H1 (cell line): ENCODE data around the gene DOCK1. TPM values are rescaled to one million over a fixed set of nuclear protein-coding genes. Genes with fewer than 3 reads are reported as not detected.

Experiments used
- CTCF ChIA-PET: fragments of 300-600 bp; sonication (Branson Sonifier 250); formaldehyde crosslinking; loops from one replicate; lab custom pipeline; 2021; ENCODE audit not compliant: partially characterized antibody; lab: Charles Lee
- POLR2A ChIA-PET: fragments of 300-600 bp; sonication (Branson Sonifier 250); formaldehyde crosslinking; loops from one replicate; lab custom pipeline; 2021; ENCODE audit warnings: inconsistent platforms; ENCODE audit not compliant: partially characterized antibody; lab: Charles Lee
- DNase-seq, 2 experiments: peaks; one replicate each; pipeline versions ENCODE4 v3.0.0 to v3.0.0-alpha.2; 2010 to 2022; ENCODE audit warnings: low spot score in 2 of 2, low read depth in 1 of 2, mixed read lengths in 1 of 2
- FAIRE-seq: peaks from 2 replicates; lab custom pipeline; 2011; peaks lifted over from hg19 to GRCh38; lab: Jason Lieb, UNC
- H2AFZ ChIP-seq: 2 replicates; pipeline ENCODE4 v1.8.1; 2012; ENCODE audit warnings: low read length, inconsistent platforms
- H2AK5ac ChIP-seq: 2 replicates; pipeline ENCODE4 v1.6.1; 2013; ENCODE audit warnings: low read depth, low read length
- H2BK120ac ChIP-seq: replicated peaks from 2 replicates; pipeline ENCODE3; 2013; ENCODE audit warnings: low read depth, low read length, inconsistent platforms
- H2BK12ac ChIP-seq: 2 replicates; pipeline ENCODE4 v1.6.1; 2013; ENCODE audit warnings: low read depth, low read length
- H2BK15ac ChIP-seq: 2 replicates; pipeline ENCODE4 v1.6.1; 2013; ENCODE audit warnings: low read length
- H2BK20ac ChIP-seq: 2 replicates; pipeline ENCODE4 v1.6.1; 2013; ENCODE audit warnings: low read length
- H2BK5ac ChIP-seq: 2 replicates; pipeline ENCODE4 v1.6.1; 2013; ENCODE audit warnings: low read depth, low read length
- H3K14ac ChIP-seq: 2 replicates; pipeline ENCODE4 v1.6.1; 2013; ENCODE audit warnings: inconsistent platforms; ENCODE audit not compliant: insufficient read length
- H3K18ac ChIP-seq: 2 replicates; pipeline ENCODE4 v1.6.1; 2013; ENCODE audit warnings: low read length; ENCODE audit errors: extremely low read depth
- H3K23ac ChIP-seq: 2 replicates; pipeline ENCODE4 v1.6.1; 2013; ENCODE audit warnings: inconsistent platforms; ENCODE audit not compliant: insufficient read length
- H3K23me2 ChIP-seq: 2 replicates; pipeline ENCODE4 v1.6.1; 2013; ENCODE audit warnings: low read depth, low read length
- H3K27ac ChIP-seq: 2 replicates; pipeline ENCODE4 v1.6.1; 2011; ENCODE audit warnings: low read depth, low read length, inconsistent platforms
- H3K27me3 ChIP-seq, 4 experiments: replicated peaks in 1 of 4; 1 replicate in 1 of 4; 2 replicates in 3 of 4; pipeline versions ENCODE4 v1.6.1 to v1.8.1; 2011 to 2013; ENCODE audit warnings: low read length in 3 of 4, mild to moderate bottlenecking in 3 of 4, inconsistent platforms in 2 of 4, mixed read lengths in 2 of 4, moderate library complexity in 1 of 4; ENCODE audit not compliant: control insufficient read depth in 3 of 4, insufficient read depth in 3 of 4; ENCODE audit errors: extremely low read depth in 1 of 4
- H3K36me3 ChIP-seq, 4 experiments: 2 replicates each; pipeline versions ENCODE4 v1.6.1 to v1.8.1; 2011 to 2013; ENCODE audit warnings: mild to moderate bottlenecking in 4 of 4, low read length in 3 of 4, moderate library complexity in 2 of 4, control low read depth in 1 of 4, inconsistent platforms in 1 of 4; ENCODE audit not compliant: insufficient read depth in 4 of 4, control insufficient read depth in 2 of 4
- H3K4ac ChIP-seq: replicated peaks from 2 replicates; pipeline ENCODE3; 2013; ENCODE audit warnings: low read length, low read depth, mixed read lengths, inconsistent platforms; ENCODE audit not compliant: insufficient read length
- H3K4me1 ChIP-seq, 4 experiments: replicated peaks in 1 of 4; 1 replicate in 1 of 4; 2 replicates in 3 of 4; pipeline versions ENCODE4 v1.6.1 to v1.8.1; 2011 to 2013; ENCODE audit warnings: low read length in 3 of 4, inconsistent platforms in 2 of 4, mixed read lengths in 1 of 4; ENCODE audit not compliant: insufficient read depth in 4 of 4, control insufficient read depth in 3 of 4
- H3K4me2 ChIP-seq, 2 experiments: 2 replicates each; pipeline versions ENCODE4 v1.6.1 to v1.8.1; 2011 to 2013; ENCODE audit warnings: low read depth in 2 of 2, low read length in 2 of 2, control low read depth in 1 of 2, inconsistent platforms in 1 of 2, mild to moderate bottlenecking in 1 of 2; ENCODE audit not compliant: insufficient read depth in 1 of 2
- H3K4me3 ChIP-seq, 4 experiments: fragments of 200-600, 300-600 bp in 1 of 4; sonication (generic), shearing (Covaris generic), sonication (Bioruptor Twin) in 1 of 4; 2 replicates each; pipeline versions ENCODE4 v1.5.1 to v1.8.1; 2011 to 2016; ENCODE audit warnings: low read length in 4 of 4, low read depth in 3 of 4, control low read depth in 2 of 4, inconsistent platforms in 2 of 4, mild to moderate bottlenecking in 2 of 4, mixed read lengths in 1 of 4, moderate library complexity in 1 of 4; ENCODE audit not compliant: insufficient read depth in 2 of 4; ENCODE audit errors: extremely low read depth in 1 of 4
- H3K56ac ChIP-seq: replicated peaks from 2 replicates; pipeline ENCODE3; 2013; ENCODE audit warnings: low read depth, mild to moderate bottlenecking, mixed read lengths, low read length, inconsistent platforms; ENCODE audit not compliant: insufficient read length
- H3K79me1 ChIP-seq: 2 replicates; pipeline ENCODE4 v1.6.1; 2013; ENCODE audit warnings: low read depth, low read length, control low read depth
- H3K79me2 ChIP-seq, 2 experiments: 2 replicates each; pipeline versions ENCODE4 v1.6.1 to v1.8.1; 2012 to 2013; ENCODE audit warnings: low read length in 2 of 2, mild to moderate bottlenecking in 2 of 2, inconsistent platforms in 1 of 2; ENCODE audit not compliant: insufficient read depth in 2 of 2, control insufficient read depth in 1 of 2
- H3K9ac ChIP-seq, 4 experiments: replicated peaks in 1 of 4; 1 replicate in 1 of 4; 2 replicates in 3 of 4; pipeline versions ENCODE4 v1.6.1 to v1.8.1; 2011 to 2013; ENCODE audit warnings: low read depth in 3 of 4, low read length in 3 of 4, control low read depth in 2 of 4, mild to moderate bottlenecking in 2 of 4, moderate library complexity in 2 of 4, inconsistent platforms in 1 of 4; ENCODE audit errors: extremely low read depth in 1 of 4
- H3K9me3 ChIP-seq, 2 experiments: 2 replicates each; pipeline versions ENCODE4 v1.6.1 to v1.8.1; 2012 to 2013; ENCODE audit warnings: mild to moderate bottlenecking in 2 of 2, moderate library complexity in 2 of 2, control low read depth in 1 of 2, inconsistent platforms in 1 of 2, low read depth in 1 of 2, low read length in 1 of 2, mixed read lengths in 1 of 2; ENCODE audit not compliant: insufficient read depth in 2 of 2
- H4K20me1 ChIP-seq, 2 experiments: replicated peaks in 1 of 2; 2 replicates each; pipeline versions ENCODE3 to v1.8.1; 2011 to 2013; ENCODE audit warnings: inconsistent platforms in 2 of 2, low read length in 2 of 2, mild to moderate bottlenecking in 1 of 2; ENCODE audit not compliant: insufficient read depth in 2 of 2, control insufficient read depth in 1 of 2
- H4K5ac ChIP-seq: 2 replicates; pipeline ENCODE4 v1.6.1; 2013; ENCODE audit warnings: low read length, low read depth, mixed read lengths, inconsistent platforms; ENCODE audit not compliant: insufficient read length
- H4K8ac ChIP-seq: 2 replicates; pipeline ENCODE4 v1.8.0; 2013; ENCODE audit warnings: mild to moderate bottlenecking, moderate library complexity, low read length, inconsistent platforms; ENCODE audit not compliant: insufficient read depth; ENCODE audit errors: extremely low read depth
- H4K91ac ChIP-seq: replicated peaks from 2 replicates; pipeline ENCODE3; 2013; ENCODE audit warnings: low read length, mixed read lengths, inconsistent platforms; ENCODE audit not compliant: insufficient read length
- ASH2L ChIP-seq: fragments of 200-600, 300-600 bp; sonication (generic); IDR thresholded peaks from one replicate; pipeline ENCODE4 v1.7.1; 2017; ENCODE audit warnings: low read length
- CHD1 ChIP-seq: IDR thresholded peaks from 2 replicates; pipeline ENCODE4 v1.6.1; 2012; ENCODE audit warnings: low read depth, low read length, improper control_type of control experiment
- CREB1 ChIP-seq: IDR thresholded peaks from 2 replicates; pipeline ENCODE4 v1.6.1; 2012; ENCODE audit warnings: inconsistent platforms
- EZH2 ChIP-seq: fragments of 200-600 bp; sonication (generic); IDR thresholded peaks from 2 replicates; pipeline ENCODE4 v1.7.1; 2012; ENCODE audit warnings: low read depth, mild to moderate bottlenecking, moderate library complexity, low read length, inconsistent platforms; ENCODE audit not compliant: severe bottlenecking
- GTF2F1 ChIP-seq: IDR thresholded peaks from 2 replicates; pipeline ENCODE4 v1.6.1; 2012; ENCODE audit warnings: low read depth, low read length, improper control_type of control experiment, borderline replicate concordance
- POLR2AphosphoS5 ChIP-seq: IDR thresholded peaks from 2 replicates; pipeline ENCODE4 v1.6.1; 2011; ENCODE audit warnings: low read depth, low read length
- RNF2 ChIP-seq: fragments of 200-900, 300-1000 bp; sonication (generic); IDR thresholded peaks from 2 replicates; pipeline ENCODE4 v1.7.1; 2016; ENCODE audit warnings: borderline replicate concordance, low read depth, mild to moderate bottlenecking, antibody characterized with exemption, low read length; ENCODE audit not compliant: poor library complexity, severe bottlenecking; ENCODE audit errors: missing control alignments
- RXRA ChIP-seq: IDR thresholded peaks from 2 replicates; pipeline ENCODE4 v1.6.1; 2011; ENCODE audit warnings: low read depth, mild to moderate bottlenecking, low read length, moderate library complexity; ENCODE audit not compliant: insufficient read depth
- SIX5 ChIP-seq: IDR thresholded peaks from 2 replicates; pipeline ENCODE4 v1.6.1; 2011; ENCODE audit warnings: mild to moderate bottlenecking, low read depth, low read length
- SP4 ChIP-seq: IDR thresholded peaks from 2 replicates; pipeline ENCODE4 v1.6.1; 2012; ENCODE audit warnings: low read length, inconsistent platforms
- WGBS, 2 experiments: shearing (Covaris generic) in 1 of 2; methylation state at CpG; one replicate each; pipeline versions ENCODE4 v1.1.6 to v1.1.7; 2013 to 2015; ENCODE audit warnings: low lambda C conversion rate in 2 of 2, mixed read lengths in 2 of 2, inconsistent platforms in 1 of 2, low coverage in 1 of 2, missing lambda C conversion rate in 1 of 2; ENCODE audit not compliant: insufficient replicate concordance in 2 of 2, insufficient coverage in 1 of 2, insufficient read length in 1 of 2; ENCODE audit errors: extremely low coverage in 1 of 2, missing lambda C conversion rate in 1 of 2; 5-methylcytosine and 5-hydroxymethylcytosine counted together
- polyA plus RNA-seq, 7 experiments: library from polyadenylated mRNA; depleted of rRNA in 3 of 7; stranded (reverse) in 5 of 7; unstranded in 2 of 7; fragments of >200 nt in 5 of 7; fragments of 200-250 nt in 2 of 7; gene quantifications; 1 replicate in 5 of 7; 2 replicates in 1 of 7; 4 replicates in 1 of 7; pipeline versions ENCODE4 v1.2.1 to v1.2.3, GENCODE V29; 2011 to 2013; ENCODE audit warnings: missing spikeins in 2 of 7, mixed read lengths in 2 of 7
- total RNA-seq: library from RNA; stranded (reverse); fragmentation: NEBNext Ultra II Directional; extraction: Animal tissue kit (Norgen Biotek cat#: 25700); gene quantifications from 2 replicates; pipeline ENCODE4 v1.2.1, GENCODE V29; 2021

DOCK1 gene
- total and polyA plus RNA-seq, 2 of the 8 experiments (the other 6 are each of a cell fraction or from before 2014, with no cell fraction given) = 11.6 to 53.0 TPM

DNA sequence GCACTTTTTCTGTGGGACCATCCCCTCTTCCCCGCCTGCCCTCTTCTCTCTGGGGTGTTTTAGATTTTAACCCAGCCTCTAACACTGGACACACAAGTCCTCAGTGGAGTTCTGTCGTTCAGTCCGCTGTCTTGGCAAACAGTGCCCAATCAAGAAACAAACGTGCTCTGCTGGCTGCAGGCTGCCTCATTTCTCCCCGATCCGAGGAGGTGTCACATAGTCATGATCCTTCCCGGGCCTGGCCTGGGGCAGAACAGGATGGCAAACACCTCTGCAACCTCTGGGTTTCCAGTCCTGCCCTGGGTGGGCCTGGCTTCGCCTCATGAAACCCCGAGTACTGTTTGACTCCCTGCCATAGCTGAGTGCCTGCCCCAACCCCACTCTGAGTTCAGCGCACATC lies 402.1 kb downstream of the DOCK1 start:
- TF ChIP-seq EZH2 (no peak), RXRA (no peak), ASH2L (no peak), RNF2 (no peak), POLR2AphosphoS5 (no peak), CREB1 (no peak), SIX5 (no peak), CHD1 (no peak), GTF2F1 (no peak), SP4 (no peak)
- POLR2A ChIA-PET = no interaction called here
- WGBS, 2 experiments = 92% methylated on average over 10 of the region's 10 CpGs; no CpG with 5 or more reads in 1 of the 2 experiments
- no peak overlapping the region for H3K27ac ChIP-seq
- H4K20me1 ChIP-seq = peaks cover 0 to 2% of the 10 kb centered on the region in 2 experiments
- FAIRE-seq (no peak), DNase-seq (no peak)
- H3K56ac ChIP-seq = no peak overlapping the region
- no peak overlapping the region for H2AFZ ChIP-seq
- no peak overlapping the region for H3K18ac ChIP-seq
- no peak overlapping the region for H2BK15ac ChIP-seq
- no peak overlapping the region for H3K4ac ChIP-seq
- no peak overlapping the region for H4K5ac ChIP-seq
- no peak overlapping the region for H2BK5ac ChIP-seq
- H3K23me2 ChIP-seq = no peaks in the 10 kb centered on the region
- no peak overlapping the region for H2BK20ac ChIP-seq
- H3K9me3 ChIP-seq = no peaks in the 10 kb centered on the region
- peaks cover 0 to 4% (median 1%) of the 10 kb centered on the region in 4 experiments; a peak in 4 of 7 replicates for H3K4me1 ChIP-seq
- H4K91ac ChIP-seq = no peak overlapping the region
- H2AK5ac ChIP-seq = no peak overlapping the region
- H3K23ac ChIP-seq = no peak overlapping the region
- no peak overlapping the region for H3K4me2 ChIP-seq
- H3K79me1 ChIP-seq = no peaks in the 10 kb centered on the region
- H3K27me3 ChIP-seq = no peaks in the 10 kb centered on the region
- CTCF ChIA-PET = interaction anchor here (0.6 kb wide), 1 partner anchor 471 kb away, joined by 3 read pairs; no protein-coding TSS in a partner anchor
- H2BK120ac ChIP-seq = no peak overlapping the region
- no peak overlapping the region for H3K9ac ChIP-seq
- H2BK12ac ChIP-seq = no peak overlapping the region
- H3K4me3 ChIP-seq = no peak overlapping the region
- no peaks in the 10 kb centered on the region for H3K36me3 ChIP-seq
- H3K79me2 ChIP-seq = no peaks in the 10 kb centered on the region
- H3K14ac ChIP-seq = no peak overlapping the region
- no peak overlapping the region for H4K8ac ChIP-seq
